GM23338 (cell line): ENCODE results near the gene RRBP1. TPM values are rescaled to one million over a fixed set of nuclear protein-coding genes. Genes with fewer than 3 reads are reported as not detected.

Experiments used
- ATAC-seq: fragments of 200-7000 bp; cut with Tn5 transposase; 3 replicates; pipeline ENCODE4 v1.9.1; 2020
- DNase-seq: peaks from one replicate; pipeline ENCODE4 v3.0.0-alpha.2; 2015; ENCODE audit warnings: low spot score
- H2AFZ ChIP-seq: fragments of 200-600 bp; sonication (generic); 2 replicates; pipeline ENCODE4 v1.8.0; 2016; ENCODE audit warnings: antibody characterized with exemption, mild to moderate bottlenecking, moderate library complexity
- H3F3A ChIP-seq: fragments of 200-600 bp; sonication (generic); replicated peaks from 2 replicates; pipeline ENCODE4 v1.8.0; 2017; ENCODE audit warnings: antibody characterized with exemption, mixed run types, low read depth
- H3K27ac ChIP-seq: fragments of 200-600 bp; sonication (generic); 2 replicates; pipeline ENCODE4 v1.6.1; 2016; ENCODE audit warnings: low read depth
- H3K27me3 ChIP-seq: fragments of 200-600 bp; sonication (generic); 2 replicates; pipeline ENCODE4 v1.8.0; 2016; ENCODE audit warnings: mild to moderate bottlenecking, mixed run types, moderate library complexity; ENCODE audit not compliant: insufficient read depth
- H3K36me3 ChIP-seq: fragments of 200-600 bp; sonication (generic); 2 replicates; pipeline ENCODE4 v1.8.0; 2016; ENCODE audit warnings: mild to moderate bottlenecking; ENCODE audit not compliant: insufficient read depth
- H3K4me1 ChIP-seq: fragments of 200-600 bp; sonication (generic); 2 replicates; pipeline ENCODE4 v1.8.0; 2016; ENCODE audit warnings: mild to moderate bottlenecking, moderate library complexity; ENCODE audit not compliant: insufficient read depth
- H3K4me2 ChIP-seq: fragments of 200-600 bp; sonication (generic); 2 replicates; pipeline ENCODE4 v1.7.1; 2017; ENCODE audit warnings: mixed run types
- H3K4me3 ChIP-seq: fragments of 200-600 bp; sonication (generic); 2 replicates; pipeline ENCODE4 v1.6.1; 2016; ENCODE audit warnings: mixed run types
- H3K79me2 ChIP-seq: fragments of 200-600 bp; sonication (generic); replicated peaks from 2 replicates; pipeline ENCODE4 v1.8.0; 2017; ENCODE audit warnings: mild to moderate bottlenecking; ENCODE audit not compliant: insufficient read depth
- H3K9me2 ChIP-seq: fragments of 200-600 bp; sonication (generic); 2 replicates; pipeline ENCODE4 v1.8.0; 2017; ENCODE audit not compliant: insufficient read depth
- H4K20me1 ChIP-seq: fragments of 200-600 bp; sonication (generic); replicated peaks from 2 replicates; pipeline ENCODE4 v1.8.0; 2017; ENCODE audit warnings: mild to moderate bottlenecking; ENCODE audit not compliant: insufficient read depth
- H3K27ac Mint-ChIP-seq: 2 replicates; pipeline ENCODE4 v1.8.0; 2020; ENCODE audit warnings: inconsistent platforms, mild to moderate bottlenecking, moderate library complexity, mixed read lengths
- H3K27me3 Mint-ChIP-seq: 3 replicates; pipeline ENCODE4 v1.8.0; 2022; ENCODE audit warnings: low read depth, mild to moderate bottlenecking, moderate library complexity, mixed read lengths, inconsistent platforms; ENCODE audit not compliant: insufficient read depth, poor library complexity
- H3K36me3 Mint-ChIP-seq: 3 replicates; pipeline ENCODE4 v1.8.0; 2021; ENCODE audit warnings: low read depth, mild to moderate bottlenecking, inconsistent platforms, moderate library complexity, mixed read lengths
- H3K4me1 Mint-ChIP-seq: 3 replicates; pipeline ENCODE4 v1.8.0; 2020; ENCODE audit warnings: mild to moderate bottlenecking, inconsistent platforms, mixed read lengths
- H3K4me3 Mint-ChIP-seq: 3 replicates; pipeline ENCODE4 v1.8.0; 2021; ENCODE audit warnings: moderate library complexity, mild to moderate bottlenecking, inconsistent platforms, mixed read lengths
- H3K9me3 Mint-ChIP-seq: 3 replicates; pipeline ENCODE4 v1.8.0; 2020; ENCODE audit warnings: moderate library complexity, mild to moderate bottlenecking, inconsistent platforms, mixed read lengths
- CREB1 ChIP-seq: fragments of 250-450 bp; sonication (Bioruptor Pico); IDR thresholded peaks from 2 replicates; pipeline ENCODE4 v1.5.0; 2020; ENCODE audit warnings: low read depth, mild to moderate bottlenecking, moderate library complexity
- EZH2 ChIP-seq: fragments of 200-600 bp; sonication (generic); IDR thresholded peaks from one replicate; pipeline ENCODE4 v1.8.0; 2017; ENCODE audit warnings: antibody characterized with exemption, mild to moderate bottlenecking, low read depth; ENCODE audit not compliant: unreplicated experiment
- EZH2phosphoT487 ChIP-seq: fragments of 200-600 bp; sonication (generic); IDR thresholded peaks from one replicate; pipeline ENCODE4 v1.8.1; 2018; ENCODE audit warnings: antibody characterized with exemption; ENCODE audit not compliant: unreplicated experiment
- JUNB ChIP-seq: IDR thresholded peaks from one replicate; pipeline ENCODE4 v1.6.1; 2016; ENCODE audit warnings: antibody characterized with exemption; ENCODE audit not compliant: unreplicated experiment
- NANOG ChIP-seq: IDR thresholded peaks from 2 replicates; pipeline ENCODE4 v1.6.1; 2016; ENCODE audit warnings: antibody characterized with exemption, borderline replicate concordance
- POLR2AphosphoS5 ChIP-seq: IDR thresholded peaks from 2 replicates; pipeline ENCODE4 v1.6.1; 2016; ENCODE audit warnings: antibody characterized with exemption, low read depth
- REST ChIP-seq: IDR thresholded peaks from one replicate; pipeline ENCODE4 v1.6.1; 2018; ENCODE audit warnings: antibody characterized with exemption; ENCODE audit not compliant: unreplicated experiment
- STAT1 ChIP-seq: IDR thresholded peaks from one replicate; pipeline ENCODE4 v1.6.1; 2016; ENCODE audit warnings: antibody characterized with exemption; ENCODE audit not compliant: unreplicated experiment
- ZNF114 ChIP-seq: fragments of 250-450 bp; sonication (Bioruptor Pico); IDR thresholded peaks from 2 replicates; pipeline ENCODE4 v1.5.0; 2020; ENCODE audit warnings: mild to moderate bottlenecking, moderate library complexity
- ZNF331 ChIP-seq: fragments of 250-450 bp; sonication (Bioruptor Pico); IDR thresholded peaks from 2 replicates; pipeline ENCODE4 v1.5.0; 2020; ENCODE audit warnings: low read depth, mild to moderate bottlenecking, moderate library complexity
- polyA plus RNA-seq: library from polyadenylated mRNA; unstranded; fragments of >200 nt; fragmentation: Nextera tagmentation; extraction: Ambion mirVana; gene quantifications from 2 replicates; pipeline ENCODE4 v1.2.1, GENCODE V29; 2016
- total RNA-seq: library from RNA; depleted of rRNA; stranded (reverse); fragments of >200 nt; shearing (Covaris generic); gene quantifications from 2 replicates; pipeline ENCODE4 v1.2.3, GENCODE V29; 2014
- TF ChIP-seq, protein P1 (sequence below): fragments of 250-450 bp; sonication (Bioruptor Pico); IDR thresholded peaks from 2 replicates; pipeline ENCODE4 v1.5.0; 2020; ENCODE audit warnings: mild to moderate bottlenecking, moderate library complexity
- TF ChIP-seq, protein P2 (sequence below): IDR thresholded peaks from 2 replicates; pipeline ENCODE4 v1.6.1; 2016; ENCODE audit warnings: antibody characterized with exemption
- TF ChIP-seq, protein P3 (sequence below), 2 experiments: fragments of 200-600 bp in 1 of 2; sonication (generic) in 1 of 2; conservative IDR thresholded peaks; 2 replicates each; pipeline versions ENCODE4 v1.5.1 to v1.6.1; 2016 to 2017; ENCODE audit warnings: antibody characterized with exemption in 2 of 2, low read depth in 2 of 2, mild to moderate bottlenecking in 2 of 2, moderate library complexity in 1 of 2

RRBP1 gene
- total and polyA plus RNA-seq, 2 experiments from 2014 or later = 105 to 113 TPM

DNA sequence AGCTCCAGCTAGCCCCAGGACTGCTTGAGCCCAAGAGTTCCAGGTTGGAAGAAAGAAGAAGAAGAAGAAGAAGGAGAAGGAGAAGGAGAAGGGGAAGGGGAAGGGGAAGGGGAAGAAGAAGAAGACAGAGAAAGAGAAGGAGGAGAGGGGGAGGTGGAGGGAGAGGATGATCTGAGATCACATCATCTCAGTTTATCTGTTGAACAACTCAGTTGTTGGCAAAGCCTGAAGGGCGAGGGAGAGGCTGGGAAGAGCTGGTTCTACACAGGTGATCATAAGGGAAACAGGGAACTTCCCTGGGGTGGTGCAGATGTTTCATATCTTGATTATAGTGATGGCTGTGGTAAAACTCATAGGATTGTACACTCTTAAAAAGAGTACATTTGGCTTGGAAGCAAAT lies 3.1 kb upstream of the RRBP1 start:
- DNase-seq (no peak), ATAC-seq (no peak)
- Mint-ChIP-seq H3K4me1 (peaks cover 11% of the 10 kb centered on the region), H3K27ac (no peak overlapping the region), H3K4me3 (no peak overlapping the region), H3K9me3 (peaks cover 12% of the 10 kb centered on the region; the same call in 1 of the 3 replicates), H3K27me3 (peaks cover 11% of the 10 kb centered on the region), H3K36me3 (no peaks in the 10 kb centered on the region; the same call in 2 of the 3 replicates)
- no peak overlapping the region for H2AFZ ChIP-seq
- TF ChIP-seq REST (no peak), ZNF331 (CRISPR knock-in tag) (no peak), EZH2 (no peak), POLR2AphosphoS5 (no peak), CREB1 (CRISPR knock-in tag) (no peak), ZNF114 (CRISPR knock-in tag) (no peak), NANOG (no peak), STAT1 (no peak), EZH2phosphoT487 (no peak), JUNB (no peak)
- TF ChIP-seq, protein P1, sequence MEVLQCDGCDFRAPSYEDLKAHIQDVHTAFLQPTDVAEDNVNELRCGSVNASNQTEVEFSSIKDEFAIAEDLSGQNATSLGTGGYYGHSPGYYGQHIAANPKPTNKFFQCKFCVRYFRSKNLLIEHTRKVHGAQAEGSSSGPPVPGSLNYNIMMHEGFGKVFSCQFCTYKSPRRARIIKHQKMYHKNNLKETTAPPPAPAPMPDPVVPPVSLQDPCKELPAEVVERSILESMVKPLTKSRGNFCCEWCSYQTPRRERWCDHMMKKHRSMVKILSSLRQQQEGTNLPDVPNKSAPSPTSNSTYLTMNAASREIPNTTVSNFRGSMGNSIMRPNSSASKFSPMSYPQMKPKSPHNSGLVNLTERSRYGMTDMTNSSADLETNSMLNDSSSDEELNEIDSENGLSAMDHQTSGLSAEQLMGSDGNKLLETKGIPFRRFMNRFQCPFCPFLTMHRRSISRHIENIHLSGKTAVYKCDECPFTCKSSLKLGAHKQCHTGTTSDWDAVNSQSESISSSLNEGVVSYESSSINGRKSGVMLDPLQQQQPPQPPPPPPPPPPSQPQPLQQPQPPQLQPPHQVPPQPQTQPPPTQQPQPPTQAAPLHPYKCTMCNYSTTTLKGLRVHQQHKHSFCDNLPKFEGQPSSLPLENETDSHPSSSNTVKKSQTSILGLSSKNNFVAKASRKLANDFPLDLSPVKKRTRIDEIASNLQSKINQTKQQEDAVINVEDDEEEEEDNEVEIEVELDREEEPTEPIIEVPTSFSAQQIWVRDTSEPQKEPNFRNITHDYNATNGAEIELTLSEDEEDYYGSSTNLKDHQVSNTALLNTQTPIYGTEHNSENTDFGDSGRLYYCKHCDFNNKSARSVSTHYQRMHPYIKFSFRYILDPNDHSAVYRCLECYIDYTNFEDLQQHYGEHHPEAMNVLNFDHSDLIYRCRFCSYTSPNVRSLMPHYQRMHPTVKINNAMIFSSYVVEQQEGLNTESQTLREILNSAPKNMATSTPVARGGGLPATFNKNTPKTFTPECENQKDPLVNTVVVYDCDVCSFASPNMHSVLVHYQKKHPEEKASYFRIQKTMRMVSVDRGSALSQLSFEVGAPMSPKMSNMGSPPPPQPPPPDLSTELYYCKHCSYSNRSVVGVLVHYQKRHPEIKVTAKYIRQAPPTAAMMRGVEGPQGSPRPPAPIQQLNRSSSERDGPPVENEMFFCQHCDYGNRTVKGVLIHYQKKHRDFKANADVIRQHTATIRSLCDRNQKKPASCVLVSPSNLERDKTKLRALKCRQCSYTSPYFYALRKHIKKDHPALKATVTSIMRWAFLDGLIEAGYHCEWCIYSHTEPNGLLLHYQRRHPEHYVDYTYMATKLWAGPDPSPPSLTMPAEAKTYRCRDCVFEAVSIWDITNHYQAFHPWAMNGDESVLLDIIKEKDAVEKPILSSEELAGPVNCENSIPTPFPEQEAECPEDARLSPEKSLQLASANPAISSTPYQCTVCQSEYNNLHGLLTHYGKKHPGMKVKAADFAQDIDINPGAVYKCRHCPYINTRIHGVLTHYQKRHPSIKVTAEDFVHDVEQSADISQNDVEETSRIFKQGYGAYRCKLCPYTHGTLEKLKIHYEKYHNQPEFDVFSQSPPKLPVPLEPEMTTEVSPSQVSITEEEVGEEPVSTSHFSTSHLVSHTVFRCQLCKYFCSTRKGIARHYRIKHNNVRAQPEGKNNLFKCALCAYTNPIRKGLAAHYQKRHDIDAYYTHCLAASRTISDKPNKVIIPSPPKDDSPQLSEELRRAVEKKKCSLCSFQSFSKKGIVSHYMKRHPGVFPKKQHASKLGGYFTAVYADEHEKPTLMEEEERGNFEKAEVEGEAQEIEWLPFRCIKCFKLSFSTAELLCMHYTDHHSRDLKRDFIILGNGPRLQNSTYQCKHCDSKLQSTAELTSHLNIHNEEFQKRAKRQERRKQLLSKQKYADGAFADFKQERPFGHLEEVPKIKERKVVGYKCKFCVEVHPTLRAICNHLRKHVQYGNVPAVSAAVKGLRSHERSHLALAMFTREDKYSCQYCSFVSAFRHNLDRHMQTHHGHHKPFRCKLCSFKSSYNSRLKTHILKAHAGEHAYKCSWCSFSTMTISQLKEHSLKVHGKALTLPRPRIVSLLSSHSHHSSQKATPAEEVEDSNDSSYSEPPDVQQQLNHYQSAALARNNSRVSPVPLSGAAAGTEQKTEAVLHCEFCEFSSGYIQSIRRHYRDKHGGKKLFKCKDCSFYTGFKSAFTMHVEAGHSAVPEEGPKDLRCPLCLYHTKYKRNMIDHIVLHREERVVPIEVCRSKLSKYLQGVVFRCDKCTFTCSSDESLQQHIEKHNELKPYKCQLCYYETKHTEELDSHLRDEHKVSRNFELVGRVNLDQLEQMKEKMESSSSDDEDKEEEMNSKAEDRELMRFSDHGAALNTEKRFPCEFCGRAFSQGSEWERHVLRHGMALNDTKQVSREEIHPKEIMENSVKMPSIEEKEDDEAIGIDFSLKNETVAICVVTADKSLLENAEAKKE (CRISPR knock-in tag) = no peak
- TF ChIP-seq, protein P2, sequence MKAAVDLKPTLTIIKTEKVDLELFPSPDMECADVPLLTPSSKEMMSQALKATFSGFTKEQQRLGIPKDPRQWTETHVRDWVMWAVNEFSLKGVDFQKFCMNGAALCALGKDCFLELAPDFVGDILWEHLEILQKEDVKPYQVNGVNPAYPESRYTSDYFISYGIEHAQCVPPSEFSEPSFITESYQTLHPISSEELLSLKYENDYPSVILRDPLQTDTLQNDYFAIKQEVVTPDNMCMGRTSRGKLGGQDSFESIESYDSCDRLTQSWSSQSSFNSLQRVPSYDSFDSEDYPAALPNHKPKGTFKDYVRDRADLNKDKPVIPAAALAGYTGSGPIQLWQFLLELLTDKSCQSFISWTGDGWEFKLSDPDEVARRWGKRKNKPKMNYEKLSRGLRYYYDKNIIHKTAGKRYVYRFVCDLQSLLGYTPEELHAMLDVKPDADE = no peak
- TF ChIP-seq, protein P3, sequence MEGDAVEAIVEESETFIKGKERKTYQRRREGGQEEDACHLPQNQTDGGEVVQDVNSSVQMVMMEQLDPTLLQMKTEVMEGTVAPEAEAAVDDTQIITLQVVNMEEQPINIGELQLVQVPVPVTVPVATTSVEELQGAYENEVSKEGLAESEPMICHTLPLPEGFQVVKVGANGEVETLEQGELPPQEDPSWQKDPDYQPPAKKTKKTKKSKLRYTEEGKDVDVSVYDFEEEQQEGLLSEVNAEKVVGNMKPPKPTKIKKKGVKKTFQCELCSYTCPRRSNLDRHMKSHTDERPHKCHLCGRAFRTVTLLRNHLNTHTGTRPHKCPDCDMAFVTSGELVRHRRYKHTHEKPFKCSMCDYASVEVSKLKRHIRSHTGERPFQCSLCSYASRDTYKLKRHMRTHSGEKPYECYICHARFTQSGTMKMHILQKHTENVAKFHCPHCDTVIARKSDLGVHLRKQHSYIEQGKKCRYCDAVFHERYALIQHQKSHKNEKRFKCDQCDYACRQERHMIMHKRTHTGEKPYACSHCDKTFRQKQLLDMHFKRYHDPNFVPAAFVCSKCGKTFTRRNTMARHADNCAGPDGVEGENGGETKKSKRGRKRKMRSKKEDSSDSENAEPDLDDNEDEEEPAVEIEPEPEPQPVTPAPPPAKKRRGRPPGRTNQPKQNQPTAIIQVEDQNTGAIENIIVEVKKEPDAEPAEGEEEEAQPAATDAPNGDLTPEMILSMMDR (conservative IDR thresholded peaks at IDR 0.05; ENCODE audit: low read depth in 2 of 2) = no peak
- H4K20me1 ChIP-seq = peaks cover 4% of the 10 kb centered on the region
- H3K27ac ChIP-seq = no peak overlapping the region
- H3K79me2 ChIP-seq = peaks cover 7% of the 10 kb centered on the region
- no peak overlapping the region for H3K4me2 ChIP-seq
- H3K9me2 ChIP-seq = no peaks in the 10 kb centered on the region
- peaks cover 9% of the 10 kb centered on the region for H3K4me1 ChIP-seq
- H3F3A ChIP-seq = 0 out of 2 replicates have a peak, but pooled peaks cover 4% of the 10 kb centered on the region
- H3K4me3 ChIP-seq = no peak overlapping the region
- H3K36me3 ChIP-seq = no peaks in the 10 kb centered on the region
- no peaks in the 10 kb centered on the region for H3K27me3 ChIP-seq
